Ovary (tissue), 9 donors: ENCODE measurements around the gene C1QTNF6. TPM values are rescaled to one million over a fixed set of nuclear protein-coding genes. Genes with fewer than 3 reads are reported as not detected.

Source experiments
- DNase-seq, 5 donors: peaks; one replicate each; pipeline ENCODE4 v3.0.0-alpha.2; 2019 to 2020
- H3K27ac ChIP-seq, 2 donors: fragments of 200-600 bp; one replicate each; pipeline versions ENCODE4 v1.5.1 to v1.8.0; 2019 to 2022
- H3K27me3 ChIP-seq: fragments of 200-600 bp; one replicate; pipeline ENCODE4 v1.8.0; 2022
- H3K36me3 ChIP-seq: fragments of 200-600 bp; sonication (generic); one replicate; pipeline ENCODE4 v1.5.1; 2019
- H3K4me1 ChIP-seq: one replicate; pipeline ENCODE4 v1.8.1; 2013; ENCODE audit warnings: mild to moderate bottlenecking, moderate library complexity; ENCODE audit not compliant: insufficient read depth
- H3K4me3 ChIP-seq: fragments of 200-600 bp; sonication (generic); one replicate; pipeline ENCODE4 v1.5.1; 2017
- H3K9me3 ChIP-seq, 2 donors: fragments of 200-600 bp in 1 of 2; sonication (generic) in 1 of 2; one replicate each; pipeline versions ENCODE4 v1.5.1 to v1.8.1; 2013 to 2019; ENCODE audit warnings: mild to moderate bottlenecking in 1 of 2, moderate library complexity in 1 of 2
- EP300 ChIP-seq: sonication (generic); formaldehyde crosslinking; IDR thresholded peaks from one replicate; pipeline ENCODE4 v1.6.1; 2017; ENCODE audit warnings: antibody characterized with exemption
- POLR2A ChIP-seq: fragments of 450-650 bp; IDR thresholded peaks from one replicate; pipeline ENCODE4 v1.6.1; 2017; ENCODE audit warnings: antibody characterized with exemption, mild to moderate bottlenecking, moderate library complexity
- WGBS, 3 donors: extraction: QIAGEN DNeasy Blood & Tissue Kit in 1 of 3; methylation state at CpG; one replicate each; pipeline versions ENCODE4 v1.1.5 to v1.1.7; 2013 to 2017; 5-methylcytosine and 5-hydroxymethylcytosine counted together
- intact Hi-C, 4 donors: fragments of 100-400 bp; cut with DNase I; formaldehyde crosslinking; loops; one replicate each; pipeline versions ENCODE4 v1.11.0 to v1.15.1; 2022 to 2023
- polyA plus RNA-seq, 2 donors: library from polyadenylated mRNA; stranded (reverse); fragments of 200-250 nt in 1 of 2; fragments of 350-450 nt in 1 of 2; fragmentation: Illumina TruSeq in 1 of 2; extraction: RNeasy Lipid Tissue Mini Kit (QIAGEN cat#74804) in 1 of 2; gene quantifications; one replicate each; pipeline ENCODE4 v1.2.3, GENCODE V29; 2013 to 2014
- total RNA-seq, 7 donors: library from RNA; depleted of rRNA in 2 of 7; stranded (reverse); fragments of >200 nt in 2 of 7; fragmentation: NEBNext Ultra II Directional in 3 of 7; extraction: Animal tissue kit (Norgen Biotek cat#: 25700) in 3 of 7; gene quantifications; one replicate each; pipeline versions ENCODE4 v1.1.0 to v1.2.4, GENCODE V29; 2016 to 2023
- TF ChIP-seq, protein P1 (sequence below), 3 donors: fragments of 450-650 bp in 2 of 3; fragments of 200-600 bp in 1 of 3; IDR thresholded peaks; one replicate each; pipeline versions ENCODE4 v1.5.1 to v1.8.0; 2016 to 2022; ENCODE audit warnings: antibody characterized with exemption in 3 of 3, mild to moderate bottlenecking in 1 of 3
- donor health status: DM: no; HTN: no; CAD: no; lungs with moderate emphysema.
- donor health status: DM: no; HTN: no; CAD: no.
- donor health status: Bipolar disorder and iron deficiency.
- donor health status: DM: yes; HTN: yes; CAD: no.
- donor health status: DM: no; HTN: no; CAD: no.
- donor health status: DM: yes; HTN: yes; CAD: no.

C1QTNF6 gene
- total and polyA plus RNA-seq, 9 donors, result 4.0 to 8.5 (median 6.4) TPM

DNA sequence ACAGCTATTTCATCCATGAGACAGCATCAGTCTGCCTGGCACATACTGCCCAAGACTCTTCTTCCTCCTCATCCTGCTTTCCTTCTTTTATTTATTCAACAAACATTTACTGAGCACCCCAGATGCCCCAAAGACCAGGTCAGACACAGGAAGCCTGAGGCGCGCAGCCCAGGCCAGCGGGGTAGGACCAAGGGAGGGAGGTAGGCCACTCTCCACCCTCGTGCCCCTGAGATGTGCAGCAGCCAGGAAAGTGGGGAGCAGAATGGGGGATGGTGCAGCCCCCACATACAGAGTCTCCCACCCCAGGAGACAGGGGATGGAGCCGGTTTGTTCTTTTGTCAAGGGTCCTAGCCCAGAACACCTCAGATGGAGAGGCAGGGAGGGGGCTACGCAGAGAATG lies 34.1 kb downstream of the C1QTNF6 start:
- Histone ChIP-seq H3K36me3 (no peaks in the 10 kb centered on the region), H3K4me1 (no peaks in the 10 kb centered on the region), H3K27ac (no peak overlapping the region), H3K9me3 (no peaks in the 10 kb centered on the region), H3K4me3 (no peak overlapping the region), H3K27me3 (no peaks in the 10 kb centered on the region)
- 86 to 92% (median 90%) methylated on average over 6 of the region's 6 CpGs for WGBS, 3 donors
- intact Hi-C loops, result no loop called here
- no peak for DNase-seq
- TF ChIP-seq POLR2A (no peak), EP300 (no peak)
- TF ChIP-seq, protein P1, sequence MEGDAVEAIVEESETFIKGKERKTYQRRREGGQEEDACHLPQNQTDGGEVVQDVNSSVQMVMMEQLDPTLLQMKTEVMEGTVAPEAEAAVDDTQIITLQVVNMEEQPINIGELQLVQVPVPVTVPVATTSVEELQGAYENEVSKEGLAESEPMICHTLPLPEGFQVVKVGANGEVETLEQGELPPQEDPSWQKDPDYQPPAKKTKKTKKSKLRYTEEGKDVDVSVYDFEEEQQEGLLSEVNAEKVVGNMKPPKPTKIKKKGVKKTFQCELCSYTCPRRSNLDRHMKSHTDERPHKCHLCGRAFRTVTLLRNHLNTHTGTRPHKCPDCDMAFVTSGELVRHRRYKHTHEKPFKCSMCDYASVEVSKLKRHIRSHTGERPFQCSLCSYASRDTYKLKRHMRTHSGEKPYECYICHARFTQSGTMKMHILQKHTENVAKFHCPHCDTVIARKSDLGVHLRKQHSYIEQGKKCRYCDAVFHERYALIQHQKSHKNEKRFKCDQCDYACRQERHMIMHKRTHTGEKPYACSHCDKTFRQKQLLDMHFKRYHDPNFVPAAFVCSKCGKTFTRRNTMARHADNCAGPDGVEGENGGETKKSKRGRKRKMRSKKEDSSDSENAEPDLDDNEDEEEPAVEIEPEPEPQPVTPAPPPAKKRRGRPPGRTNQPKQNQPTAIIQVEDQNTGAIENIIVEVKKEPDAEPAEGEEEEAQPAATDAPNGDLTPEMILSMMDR (IDR thresholded peaks at IDR 0.05), result no peak

DNA sequence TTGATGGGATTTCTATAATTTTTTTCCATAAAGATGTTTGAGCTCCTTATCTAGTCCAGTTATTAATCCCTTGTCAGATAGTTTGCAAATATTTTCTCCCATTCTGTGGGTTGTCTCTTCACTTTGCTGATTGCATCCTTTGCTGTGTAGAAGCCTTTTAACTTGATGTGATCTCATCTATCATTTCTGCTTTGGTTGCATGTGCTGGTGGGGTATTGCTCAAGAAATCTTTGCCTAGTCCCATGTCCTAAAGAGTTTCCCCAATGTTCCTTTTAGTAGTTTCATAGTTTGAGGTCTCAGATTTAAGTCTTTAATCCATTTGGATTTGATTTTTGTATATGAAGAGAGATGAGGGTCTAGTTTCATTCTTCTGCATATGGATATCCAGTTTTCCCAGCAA lies 36.6 kb downstream of the C1QTNF6 start:
- intact Hi-C loops, result no loop called here
- Histone ChIP-seq H3K9me3 (no peaks in the 10 kb centered on the region), H3K27me3 (no peaks in the 10 kb centered on the region), H3K36me3 (no peaks in the 10 kb centered on the region), H3K4me1 (no peaks in the 10 kb centered on the region), H3K4me3 (no peak overlapping the region), H3K27ac (no peak overlapping the region)
- no peak for TF ChIP-seq POLR2A
- TF ChIP-seq EP300, result no peak
- TF ChIP-seq, protein P1 (IDR thresholded peaks at IDR 0.05), result no peak
- no peak for DNase-seq

DNA sequence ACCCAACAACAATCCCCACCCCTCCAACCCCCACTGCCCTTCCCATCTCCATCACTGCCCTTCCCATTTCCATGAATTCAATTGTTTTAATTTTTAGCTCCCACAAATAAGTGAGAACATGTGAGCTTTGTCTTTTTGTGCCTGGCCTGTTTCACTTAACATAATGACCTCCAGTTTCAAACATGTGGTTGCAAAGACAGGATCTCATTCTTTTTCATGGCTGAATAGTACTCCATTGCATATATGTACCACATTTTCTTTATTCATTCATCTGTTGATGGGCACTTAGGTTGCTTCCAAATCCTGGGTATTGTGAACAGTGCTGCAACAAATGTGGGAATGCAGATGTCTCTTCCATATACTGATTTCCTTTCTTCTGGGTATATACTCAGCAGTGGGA lies 37.3 kb downstream of the C1QTNF6 start:
- no peaks in the 10 kb centered on the region for H3K9me3 ChIP-seq
- intact Hi-C loops, result no loop called here
- no peaks in the 10 kb centered on the region for H3K36me3 ChIP-seq
- no peaks in the 10 kb centered on the region for H3K4me1 ChIP-seq
- no peaks in the 10 kb centered on the region for H3K27me3 ChIP-seq
- DNase-seq, result no peak
- no peak overlapping the region for H3K4me3 ChIP-seq
- TF ChIP-seq POLR2A (no peak), EP300 (no peak)
- TF ChIP-seq, protein P1 (IDR thresholded peaks at IDR 0.05), result no peak
- no peak overlapping the region for H3K27ac ChIP-seq

DNA sequence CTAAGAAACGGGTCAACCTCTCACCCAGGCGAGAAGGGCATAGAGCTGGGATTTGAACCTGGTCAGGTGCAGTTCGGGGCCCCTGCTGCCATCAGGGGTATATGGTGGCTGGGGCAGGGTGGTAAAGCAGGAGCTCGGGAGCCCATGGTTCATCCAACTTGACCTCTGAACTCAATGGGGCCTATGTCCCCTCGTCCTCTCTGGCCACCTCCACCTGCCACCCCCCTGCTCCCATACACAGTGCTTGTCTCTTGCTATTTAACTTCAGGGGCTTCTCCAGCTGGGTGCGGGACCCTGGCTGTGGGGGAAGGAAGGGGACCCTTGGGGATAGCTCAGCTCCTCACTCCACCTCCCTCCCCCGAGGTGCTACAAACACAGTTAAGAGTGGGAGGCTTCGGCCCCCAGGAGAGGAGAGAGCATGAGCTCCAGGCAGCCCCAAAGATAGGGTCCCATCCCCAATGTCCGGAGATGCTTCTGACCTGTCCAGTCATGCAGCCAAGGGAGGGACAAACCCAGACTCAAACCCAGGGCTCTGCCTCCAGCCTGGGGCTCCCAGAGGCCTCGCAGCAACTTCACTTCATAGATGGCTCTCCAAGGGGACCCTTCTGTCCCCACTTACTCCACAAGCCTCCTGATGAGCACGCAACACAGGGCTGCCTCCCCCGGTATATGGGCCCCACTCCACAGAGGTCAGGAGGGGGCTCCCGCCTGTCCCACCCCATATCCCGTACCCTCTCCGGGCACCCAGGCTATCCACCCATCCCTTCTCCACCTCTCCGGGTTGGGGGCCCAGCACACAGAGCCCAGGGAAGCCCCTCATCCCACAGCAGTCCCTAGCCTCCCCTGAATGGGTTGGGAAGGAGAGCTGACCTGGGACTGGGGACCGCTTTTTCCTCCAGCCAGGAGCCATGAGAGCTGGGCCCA lies 39.0 kb downstream of the C1QTNF6 start:
- no peaks in the 10 kb centered on the region for H3K4me1 ChIP-seq
- no peaks in the 10 kb centered on the region for H3K36me3 ChIP-seq
- intact Hi-C loops, result no loop called here
- no peak overlapping the region for H3K27ac ChIP-seq
- H3K9me3 ChIP-seq, result no peaks in the 10 kb centered on the region
- no peak for DNase-seq
- TF ChIP-seq, protein P1 (IDR thresholded peaks at IDR 0.05), result no peak
- TF ChIP-seq EP300 (no peak), POLR2A (no peak)
- H3K27me3 ChIP-seq, result no peaks in the 10 kb centered on the region
- 77 to 84% (median 80%) methylated on average over 16 to 17 of the region's 17 CpGs for WGBS, 3 donors
- no peak overlapping the region for H3K4me3 ChIP-seq
